OCI-LY7 (cell line): ENCODE measurements around the gene POLR1H.

Experiments
- EZH2phosphoT487 ChIP-seq: fragments of 200-600 bp; sonication (generic); IDR thresholded peaks from 2 replicates; pipeline ENCODE4 v1.6.1; 2018; ENCODE audit warnings: low read depth, borderline replicate concordance, mild to moderate bottlenecking, mixed run types, antibody characterized with exemption, low read length, moderate library complexity, mixed read lengths
- TF ChIP-seq, protein P1 (sequence below): fragments of 200-600 bp; sonication (generic); conservative IDR thresholded peaks from 2 replicates; pipeline ENCODE4 v1.5.1; 2014; ENCODE audit warnings: mild to moderate bottlenecking, antibody characterized with exemption, low read length, moderate library complexity, mixed read lengths

DNA sequence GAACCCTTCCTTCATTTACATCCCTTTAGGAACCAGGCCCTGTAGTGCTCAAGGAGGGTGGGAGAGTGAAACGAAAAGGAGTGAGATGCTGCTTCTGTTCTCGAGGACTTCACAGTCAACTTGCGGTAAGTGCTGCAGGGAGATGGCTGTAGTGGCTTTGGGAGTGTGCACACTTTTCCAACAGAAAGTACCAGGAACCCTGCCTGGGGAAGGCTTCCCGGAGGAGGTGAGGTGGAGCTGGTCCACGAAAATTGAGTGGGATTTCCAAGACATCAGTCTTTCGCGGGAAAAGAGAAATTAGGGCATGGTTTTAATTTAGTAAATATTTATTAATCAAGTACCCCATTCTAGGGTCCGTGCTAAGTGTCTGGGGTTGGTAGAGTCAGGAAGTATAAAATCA, 39.1 kb downstream of the POLR1H start:
- no peak for TF ChIP-seq EZH2phosphoT487
- TF ChIP-seq, protein P1, sequence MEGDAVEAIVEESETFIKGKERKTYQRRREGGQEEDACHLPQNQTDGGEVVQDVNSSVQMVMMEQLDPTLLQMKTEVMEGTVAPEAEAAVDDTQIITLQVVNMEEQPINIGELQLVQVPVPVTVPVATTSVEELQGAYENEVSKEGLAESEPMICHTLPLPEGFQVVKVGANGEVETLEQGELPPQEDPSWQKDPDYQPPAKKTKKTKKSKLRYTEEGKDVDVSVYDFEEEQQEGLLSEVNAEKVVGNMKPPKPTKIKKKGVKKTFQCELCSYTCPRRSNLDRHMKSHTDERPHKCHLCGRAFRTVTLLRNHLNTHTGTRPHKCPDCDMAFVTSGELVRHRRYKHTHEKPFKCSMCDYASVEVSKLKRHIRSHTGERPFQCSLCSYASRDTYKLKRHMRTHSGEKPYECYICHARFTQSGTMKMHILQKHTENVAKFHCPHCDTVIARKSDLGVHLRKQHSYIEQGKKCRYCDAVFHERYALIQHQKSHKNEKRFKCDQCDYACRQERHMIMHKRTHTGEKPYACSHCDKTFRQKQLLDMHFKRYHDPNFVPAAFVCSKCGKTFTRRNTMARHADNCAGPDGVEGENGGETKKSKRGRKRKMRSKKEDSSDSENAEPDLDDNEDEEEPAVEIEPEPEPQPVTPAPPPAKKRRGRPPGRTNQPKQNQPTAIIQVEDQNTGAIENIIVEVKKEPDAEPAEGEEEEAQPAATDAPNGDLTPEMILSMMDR = no peak
